GM21825 (cell line): ENCODE measurements around the gene JAK2.

Experiments used
- ATAC-seq: cut with Tn5 transposase; IDR thresholded peaks from one replicate; pipeline ENCODE4 v1.9.1; 2021; ENCODE audit warnings: mild to moderate bottlenecking, moderate library complexity; ENCODE audit not compliant: unreplicated experiment

The JAK2 gene

GRCh38 chr9:5122516-5122915 lies 137.4 kb downstream of the JAK2 start:
- no peak for ATAC-seq

- no peak for ATAC-seq
Measured at GRCh38 chr9:5140151-5140550, 155.1 kb downstream of the JAK2 start.

- no peak for ATAC-seq
Measured at GRCh38 chr9:5144217-5144616, 159.1 kb downstream of the JAK2 start.

- no peak for ATAC-seq
Measured at GRCh38 chr9:5146241-5146640, 161.2 kb downstream of the JAK2 start.
